GM12878 (cell line): ENCODE results near the gene ARHGEF11. TPM values are rescaled to one million over a fixed set of nuclear protein-coding genes. Genes with fewer than 3 reads are reported as not detected.

ENCODE experiments used
- ATAC-seq: fragments of 200-7000 bp; cut with Tn5 transposase; 3 replicates; pipeline ENCODE4 v1.9.1; 2020; ENCODE audit warnings: mild to moderate bottlenecking, moderate library complexity
- BruUV-seq: library from RNA; stranded (reverse); fragments of 400-500 nt; replicated peaks from 2 replicates; lab custom pipeline; 2021; lab: Mats Ljungman, UMichigan
- CTCF ChIA-PET: fragments of 300-600 bp; sonication (Branson Sonifier 250); formaldehyde crosslinking; extraction: SDS; loops from one replicate; lab custom pipeline; 2021; ENCODE audit warnings: inconsistent platforms; lab: Yijun Ruan, JAX
- POLR2A ChIA-PET: fragments of 350-600 bp; formaldehyde crosslinking; extraction: SDS; loops from one replicate; lab custom pipeline; 2021; ENCODE audit warnings: inconsistent platforms; lab: Charles Lee
- RAD21 ChIA-PET: fragments of 300-600 bp; sonication (Branson Sonifier 250); formaldehyde crosslinking; loops from one replicate; lab custom pipeline; 2023; ENCODE audit warnings: antibody characterized with exemption; ENCODE audit not compliant: unreplicated experiment; lab: Charles Lee
- SMC1A ChIA-PET: fragments of 300-600 bp; sonication (Branson Sonifier 250); formaldehyde crosslinking; loops from one replicate; lab custom pipeline; 2023; ENCODE audit not compliant: unreplicated experiment, uncharacterized antibody; lab: Charles Lee
- DNase-seq: peaks from one replicate; pipeline ENCODE4 v3.0.0-alpha.2; 2011; ENCODE audit warnings: low read depth, low spot score
- FAIRE-seq: peaks from 3 replicates; lab custom pipeline; 2011; peaks lifted over from hg19 to GRCh38; lab: Jason Lieb, UNC
- H2AFZ ChIP-seq: 2 replicates; pipeline ENCODE4 v1.6.0; 2011; ENCODE audit warnings: low read depth, low read length, control low read depth; ENCODE audit not compliant: control insufficient read depth
- H3K27ac ChIP-seq: 2 replicates; pipeline ENCODE4 v1.5.1; 2011; ENCODE audit warnings: control low read depth; ENCODE audit not compliant: control insufficient read depth, insufficient read depth
- H3K27me3 ChIP-seq, 2 experiments: replicated peaks in 1 of 2; 2 replicates each; pipeline versions ENCODE4 v1.6.0 to v1.6.1; 2011; ENCODE audit warnings: low read length in 1 of 2; ENCODE audit not compliant: control insufficient read depth in 2 of 2, insufficient read depth in 2 of 2
- H3K36me3 ChIP-seq, 2 experiments: 2 replicates each; pipeline ENCODE4 v1.5.1; 2011; ENCODE audit warnings: low read length in 1 of 2; ENCODE audit not compliant: control insufficient read depth in 2 of 2, insufficient read depth in 2 of 2
- H3K4me1 ChIP-seq: 2 replicates; pipeline ENCODE4 v1.6.1; 2011; ENCODE audit warnings: mild to moderate bottlenecking, low read length, moderate library complexity, mixed read lengths; ENCODE audit not compliant: control insufficient read depth, insufficient read depth
- H3K4me2 ChIP-seq: 2 replicates; pipeline ENCODE4 v1.6.0; 2011; ENCODE audit warnings: control low read depth; ENCODE audit not compliant: control insufficient read depth, insufficient read depth
- H3K4me3 ChIP-seq: fragments of 200-600 bp; sonication (generic); 2 replicates; pipeline ENCODE4 v1.5.1; 2016
- H3K79me2 ChIP-seq: 2 replicates; pipeline ENCODE4 v1.6.0; 2011; ENCODE audit warnings: low read length; ENCODE audit not compliant: control insufficient read depth, insufficient read depth
- H3K9ac ChIP-seq: 2 replicates; pipeline ENCODE4 v1.8.0; 2011; ENCODE audit warnings: low read length, control low read depth, mixed read lengths; ENCODE audit not compliant: control insufficient read depth, insufficient read depth
- H3K9me3 ChIP-seq: replicated peaks from 3 replicates; pipeline ENCODE4 v1.5.1; 2011; ENCODE audit warnings: mild to moderate bottlenecking, low read length; ENCODE audit not compliant: control insufficient read depth, insufficient read depth
- H4K20me1 ChIP-seq: 2 replicates; pipeline ENCODE4 v1.6.0; 2011; ENCODE audit not compliant: control insufficient read depth, insufficient read depth
- CHD2 ChIP-seq: IDR thresholded peaks from 2 replicates; pipeline ENCODE4 v1.6.1; 2011; ENCODE audit warnings: low read depth, low read length, improper control_type of control experiment, borderline replicate concordance
- MEF2B ChIP-seq: fragments of 450-650 bp; IDR thresholded peaks from 2 replicates; pipeline ENCODE4 v1.6.1; 2018; ENCODE audit warnings: mild to moderate bottlenecking, moderate library complexity; ENCODE audit not compliant: partially characterized antibody, poor library complexity, severe bottlenecking
- WGBS: methylation state at CpG from one replicate; pipeline ENCODE4 v1.1.6; 2016; ENCODE audit warnings: low lambda C conversion rate; ENCODE audit not compliant: insufficient replicate concordance, insufficient coverage; ENCODE audit errors: missing lambda C conversion rate; 5-methylcytosine and 5-hydroxymethylcytosine counted together
- in situ Hi-C: fragments of 300-500 bp; cut with MboI; formaldehyde crosslinking; loops from 9 replicates; pipeline ENCODE4 v1.14.3; 2018; ENCODE audit warnings: mixed read lengths
- intact Hi-C: fragments of 100-400 bp; cut with micrococcal nuclease; formaldehyde crosslinking; loops from one replicate; pipeline ENCODE4 v1.14.2; 2022; ENCODE audit not compliant: unreplicated experiment
- polyA plus RNA-seq, 11 experiments: library from polyadenylated mRNA; depleted of rRNA in 4 of 11; unstranded in 6 of 11; stranded (reverse) in 5 of 11; fragments of >200 nt; fragmentation: Nextera tagmentation in 4 of 11; fragmentation: Illumina TruSeq in 1 of 11; extraction: Ambion mirVana in 4 of 11; extraction: Trizol in 1 of 11; gene quantifications; 1 replicate in 1 of 11; 2 replicates in 10 of 11; pipeline versions ENCODE4 v1.2.1 to v1.2.3, GENCODE V29; 2011 to 2016; ENCODE audit warnings: inconsistent platforms in 2 of 11, missing spikeins in 2 of 11, low read depth in 1 of 11
- total RNA-seq, 4 experiments: library from RNA; depleted of rRNA in 3 of 4; stranded (reverse); fragments of >200 nt in 3 of 4; fragmentation: Illumina TruSeq in 1 of 4; extraction: Trizol in 1 of 4; gene quantifications; 2 replicates each; pipeline versions ENCODE4 v1.2.1 to v1.2.3, GENCODE V29; 2013 to 2021
- TF ChIP-seq, protein P1 (sequence below): fragments of 450-650 bp; formaldehyde crosslinking; IDR thresholded peaks from 2 replicates; pipeline ENCODE4 v1.4.0; 2022; ENCODE audit warnings: mild to moderate bottlenecking, moderate library complexity

ARHGEF11 gene
- total and polyA plus RNA-seq, 10 of the 15 experiments (the other 5 are each of a cell fraction or from before 2014, with no cell fraction given), result 0.05 to 12.7 (median 1.8) TPM

DNA sequence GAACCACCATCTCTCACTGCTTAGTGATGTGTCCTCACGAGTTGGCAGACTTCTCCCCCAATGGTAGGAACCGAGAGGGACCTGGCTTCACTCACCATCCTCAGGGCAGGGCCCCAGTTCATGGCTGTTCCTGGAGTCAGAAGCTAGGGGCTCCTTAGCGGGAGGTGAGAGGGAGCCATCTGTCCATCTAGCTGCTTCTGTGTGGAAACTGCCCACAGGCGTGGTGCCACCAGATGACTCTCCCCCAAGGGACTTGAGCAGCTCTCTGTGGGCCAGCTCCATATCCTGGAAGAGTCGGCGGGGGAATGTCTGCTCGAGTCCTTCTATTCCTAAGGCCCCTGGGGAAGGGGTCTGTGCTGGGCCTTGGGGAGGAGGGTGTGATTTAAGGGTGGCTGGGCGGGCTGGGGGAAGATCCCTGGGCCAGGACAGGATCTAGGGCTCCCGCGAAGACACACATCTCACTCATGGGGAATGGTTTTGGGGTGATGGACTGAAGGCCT lies 108.8 kb downstream of the ARHGEF11 start:
- in situ Hi-C loops, result no loop called here
- FAIRE-seq, result no peak
- RAD21 ChIA-PET, result interaction anchor here (1.1 kb wide), 1 partner anchor 138 kb away, joined by 3 read pairs; no protein-coding TSS in a partner anchor
- POLR2A ChIA-PET, result interaction anchor here (1.2 kb wide), 1 partner anchor 28 kb away, joined by 3 read pairs; no protein-coding TSS in a partner anchor
- SMC1A ChIA-PET, result no interaction called here
- H3K4me2 ChIP-seq, result no peak overlapping the region
- ATAC-seq, result peak; percentile 46
- CTCF ChIA-PET, result interaction anchor here (1.0 to 1.3 kb wide), 4 partner anchors 10 to 137 kb away, joined by 3 to 6 read pairs (median 4); no protein-coding TSS in a partner anchor
- no peak overlapping the region for H3K4me3 ChIP-seq
- no peaks in the 10 kb centered on the region for H3K9me3 ChIP-seq
- intact Hi-C loops, result no loop called here
- no TSS peak for BruUV-seq
- 44% methylated on average over 9 of the region's 10 CpGs for WGBS
- no peaks in the 10 kb centered on the region for H4K20me1 ChIP-seq
- H3K27me3 ChIP-seq, result no peaks in the 10 kb centered on the region
- H3K4me1 ChIP-seq, result no peaks in the 10 kb centered on the region; the same call in 1 of the 2 replicates
- H3K79me2 ChIP-seq, result no peaks in the 10 kb centered on the region
- no peak overlapping the region for H2AFZ ChIP-seq
- H3K27ac ChIP-seq, result no peak overlapping the region
- H3K36me3 ChIP-seq, result peaks cover 0 to 3% of the 10 kb centered on the region in 2 experiments; a peak in 2 of 4 replicates
- H3K9ac ChIP-seq, result no peak overlapping the region
- TF ChIP-seq, protein P1, sequence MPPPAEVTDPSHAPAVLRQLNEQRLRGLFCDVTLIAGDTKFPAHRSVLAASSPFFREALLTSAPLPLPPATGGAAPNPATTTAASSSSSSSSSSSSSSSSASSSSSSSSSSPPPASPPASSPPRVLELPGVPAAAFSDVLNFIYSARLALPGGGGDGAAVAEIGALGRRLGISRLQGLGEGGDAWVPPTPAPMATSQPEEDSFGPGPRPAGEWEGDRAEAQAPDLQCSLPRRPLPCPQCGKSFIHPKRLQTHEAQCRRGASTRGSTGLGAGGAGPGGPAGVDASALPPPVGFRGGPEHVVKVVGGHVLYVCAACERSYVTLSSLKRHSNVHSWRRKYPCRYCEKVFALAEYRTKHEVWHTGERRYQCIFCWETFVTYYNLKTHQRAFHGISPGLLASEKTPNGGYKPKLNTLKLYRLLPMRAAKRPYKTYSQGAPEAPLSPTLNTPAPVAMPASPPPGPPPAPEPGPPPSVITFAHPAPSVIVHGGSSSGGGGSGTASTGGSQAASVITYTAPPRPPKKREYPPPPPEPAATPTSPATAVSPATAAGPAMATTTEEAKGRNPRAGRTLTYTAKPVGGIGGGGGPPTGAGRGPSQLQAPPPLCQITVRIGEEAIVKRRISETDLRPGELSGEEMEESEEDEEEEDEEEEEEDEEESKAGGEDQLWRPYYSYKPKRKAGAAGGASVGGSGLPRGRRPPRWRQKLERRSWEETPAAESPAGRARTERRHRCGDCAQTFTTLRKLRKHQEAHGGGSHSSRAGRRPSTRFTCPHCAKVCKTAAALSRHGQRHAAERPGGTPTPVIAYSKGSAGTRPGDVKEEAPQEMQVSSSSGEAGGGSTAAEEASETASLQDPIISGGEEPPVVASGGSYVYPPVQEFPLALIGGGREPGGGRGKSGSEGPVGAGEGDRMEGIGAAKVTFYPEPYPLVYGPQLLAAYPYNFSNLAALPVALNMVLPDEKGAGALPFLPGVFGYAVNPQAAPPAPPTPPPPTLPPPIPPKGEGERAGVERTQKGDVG, result no peak
- TF ChIP-seq CHD2 (no peak), MEF2B (peak; percentile 29)
- DNase-seq, result no peak
